GM15510 (cell line): ENCODE results near the gene SREBF1.

ENCODE experiments used
- POLR2A ChIP-seq: IDR thresholded peaks from 3 replicates; pipeline ENCODE4 v1.6.1; 2011; ENCODE audit warnings: borderline replicate concordance; ENCODE audit not compliant: insufficient read length; ENCODE audit errors: extremely low read depth

The SREBF1 gene

GRCh38 chr17:17815436-17816200, 21.2 kb downstream of the SREBF1 start:
- no peak for TF ChIP-seq POLR2A

- TF ChIP-seq POLR2A = no peak
These were observed 21.8 kb downstream of the SREBF1 start for GRCh38 chr17:17815062-17815406.

DNA sequence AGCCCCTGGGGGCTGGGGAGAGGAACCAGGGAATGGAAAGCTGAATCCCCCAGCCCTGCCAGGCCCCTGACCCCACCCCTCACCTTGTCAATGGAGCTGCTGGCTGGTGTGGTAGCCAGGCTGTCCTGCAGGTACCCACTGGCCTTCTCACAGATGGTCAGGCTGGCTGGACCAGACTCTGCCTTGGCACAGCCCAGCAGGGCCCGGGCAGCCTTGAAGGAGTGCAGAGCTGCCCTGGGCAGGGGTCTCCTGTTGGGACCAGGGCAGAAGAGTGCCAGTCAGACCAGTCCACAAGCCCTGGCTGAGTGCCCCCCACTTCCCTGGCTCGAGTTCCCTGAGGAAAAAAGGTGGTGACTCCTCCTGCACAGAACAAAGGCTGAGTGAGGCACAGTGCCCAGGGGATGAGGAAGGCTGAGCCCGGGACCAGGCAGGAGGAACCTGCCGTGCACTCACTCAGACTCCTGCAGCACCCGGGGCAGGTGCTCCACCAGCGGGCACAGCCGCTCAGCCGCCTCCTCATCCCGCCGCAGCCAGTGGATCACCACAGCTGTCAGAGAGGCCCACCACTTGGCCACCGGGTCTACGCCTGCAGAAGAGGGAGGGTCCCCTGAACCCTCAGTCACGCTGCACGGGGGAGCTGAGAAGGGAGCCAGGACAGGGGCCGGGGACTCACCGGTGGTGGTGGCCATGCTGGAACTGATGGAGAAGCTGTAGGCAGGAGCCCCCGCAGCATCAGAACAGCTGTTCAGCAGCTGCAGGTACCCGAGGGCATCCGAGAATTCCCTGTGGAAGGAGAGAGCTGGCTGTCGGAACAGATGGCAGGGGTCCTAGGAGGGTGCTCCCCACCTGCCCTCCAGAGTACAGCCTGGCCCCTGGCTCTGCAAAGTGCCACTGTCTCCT, 22.4 kb downstream of the SREBF1 start:
- no peak for TF ChIP-seq POLR2A

GRCh38 chr17:17813725-17814095, 23.1 kb downstream of the SREBF1 start:
- TF ChIP-seq POLR2A = no peak

GRCh38 chr17:17813055-17813724, 23.6 kb downstream of the SREBF1 start:
- peak; percentile 11 for TF ChIP-seq POLR2A

- peak; percentile 9 for TF ChIP-seq POLR2A
These were observed 24.4 kb downstream of the SREBF1 start for GRCh38 chr17:17812211-17813054.

DNA sequence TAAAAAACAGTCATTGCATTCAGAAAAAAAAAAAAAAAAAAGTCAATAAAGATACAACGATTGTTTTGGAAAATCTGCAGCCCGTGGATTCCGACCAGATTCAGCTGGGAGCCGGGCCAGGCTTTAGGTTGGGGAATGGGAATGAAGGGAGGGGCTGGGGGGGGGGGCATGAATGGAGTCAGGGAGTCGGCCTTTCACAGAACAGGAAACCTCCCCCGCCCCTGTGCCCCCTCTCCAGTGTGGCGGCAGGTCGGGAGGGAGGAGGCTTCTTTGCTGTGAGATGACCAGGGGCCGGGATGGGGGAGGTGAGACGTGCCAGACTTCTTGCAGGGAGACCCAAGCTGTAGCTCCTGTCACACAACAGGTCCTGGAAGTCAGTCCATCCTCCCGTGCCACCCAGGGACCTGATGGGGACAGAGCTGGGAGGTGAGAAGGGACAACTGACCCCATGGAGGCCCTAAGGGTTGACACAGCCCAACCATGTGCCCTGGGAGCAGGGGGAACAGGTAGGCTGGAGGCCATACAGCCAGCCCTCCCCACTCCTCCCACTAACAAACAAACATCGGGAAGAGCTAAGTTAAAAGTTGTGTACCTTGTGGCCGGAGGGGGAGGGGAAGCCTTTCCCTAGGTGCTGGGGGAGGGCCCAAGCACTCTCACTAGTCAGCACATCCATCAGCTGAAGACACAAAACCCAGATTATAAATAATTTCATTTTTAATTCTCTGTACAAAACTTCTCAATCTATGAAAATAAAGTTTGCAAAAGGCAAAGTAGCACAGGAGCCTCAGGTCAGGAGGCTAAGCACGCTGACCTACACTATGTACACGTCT, 25.2 kb downstream of the SREBF1 start:
- no peak for TF ChIP-seq POLR2A

GRCh38 chr17:17810895-17811248, 25.9 kb downstream of the SREBF1 start:
- no peak for TF ChIP-seq POLR2A

GRCh38 chr17:17810084-17810894, 26.5 kb downstream of the SREBF1 start:
- TF ChIP-seq POLR2A = peak; percentile 5

DNA sequence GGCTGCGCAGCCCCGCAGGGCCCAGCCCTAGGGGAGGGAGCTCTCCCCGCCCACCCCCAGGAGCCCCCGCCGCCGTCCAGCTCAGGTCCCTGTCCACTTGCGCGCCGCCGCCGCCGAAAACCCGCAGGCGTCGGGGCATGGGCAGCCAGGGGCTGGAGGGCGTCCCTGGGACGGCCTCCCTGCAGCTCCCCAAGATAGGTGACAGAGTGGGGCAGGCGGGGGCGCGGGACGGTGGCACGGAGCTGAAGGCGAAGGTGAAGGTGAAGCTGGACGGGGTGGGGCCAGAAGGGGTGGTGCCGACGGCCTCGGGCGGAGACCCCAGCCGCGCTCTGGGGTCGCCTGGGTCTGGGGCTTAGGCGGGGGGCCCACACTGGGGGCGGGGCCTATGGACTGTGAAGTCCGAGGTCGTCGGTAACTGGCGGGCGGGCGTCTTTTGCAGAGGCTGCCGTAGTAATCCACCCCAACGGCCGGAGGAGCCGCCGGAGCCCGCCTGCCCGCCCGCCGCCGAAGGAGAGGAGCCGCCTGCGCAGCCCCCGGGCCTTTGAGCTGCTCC, 27.2 kb downstream of the SREBF1 start:
- no peak for TF ChIP-seq POLR2A

DNA sequence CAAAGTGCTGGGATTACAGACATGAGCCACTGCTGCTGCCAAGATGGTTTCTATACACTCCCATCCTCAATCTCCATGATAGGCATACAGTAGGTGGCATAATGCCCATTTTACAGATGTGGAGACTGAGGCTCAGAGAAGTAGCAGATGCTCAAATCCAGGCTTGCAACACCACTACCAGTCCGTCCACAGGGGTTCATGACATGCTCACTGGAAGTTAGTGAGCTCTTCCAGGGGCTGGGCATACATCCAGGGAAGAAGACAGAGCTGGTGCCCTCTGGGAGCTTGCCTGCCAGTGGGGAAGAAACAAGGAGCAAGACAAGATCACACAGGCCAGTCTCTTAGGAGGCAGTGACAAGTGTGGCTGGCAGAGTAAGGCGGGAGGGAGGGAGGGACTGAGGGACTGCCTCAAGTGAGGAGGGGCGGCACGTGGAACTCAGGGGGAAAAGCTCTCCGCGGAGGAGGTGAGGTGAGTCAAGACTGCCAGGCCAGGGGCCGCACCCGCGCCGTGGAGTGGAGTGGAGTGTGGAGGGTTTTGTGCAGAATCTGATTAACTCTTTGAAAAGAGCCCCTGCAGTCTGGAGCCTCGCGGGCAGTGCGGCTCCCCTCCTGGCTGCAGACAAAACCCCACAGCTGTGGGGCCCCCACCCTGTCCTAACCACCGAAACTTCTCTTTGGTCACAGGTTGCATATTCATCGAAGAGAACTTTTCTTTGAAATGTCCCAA, 27.9 kb downstream of the SREBF1 start:
- TF ChIP-seq POLR2A = no peak

DNA sequence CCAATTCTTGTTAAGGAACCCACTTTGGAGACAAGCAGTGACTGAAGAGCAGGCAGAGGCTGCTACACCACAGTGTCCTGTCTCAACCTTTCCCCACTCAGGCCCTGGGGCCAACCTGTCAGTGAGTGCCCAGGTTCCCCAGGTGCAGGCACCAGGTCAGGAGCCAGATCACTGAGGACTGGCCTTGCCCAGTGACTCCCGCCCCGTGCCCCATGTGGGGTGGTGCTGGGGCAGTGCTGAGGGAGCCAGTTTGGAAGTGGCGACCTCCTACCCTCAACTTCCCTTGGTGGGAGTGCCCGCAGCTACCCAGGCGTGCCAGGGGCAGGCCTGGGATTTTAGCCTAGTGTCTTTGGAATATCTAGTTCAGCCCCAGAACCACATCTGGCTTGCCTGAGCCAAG, 29.3 kb downstream of the SREBF1 start:
- no peak for TF ChIP-seq POLR2A
